ENCODE measurements around the gene ZFYVE9. TPM values are rescaled to one million over a fixed set of nuclear protein-coding genes. Genes with fewer than 3 reads are reported as not detected.

Gene ZFYVE9
- total and polyA plus RNA-seq, 2 of the 8 experiments (the other 6 are each of a cell fraction or from before 2014, with no cell fraction given): 5.8 to 26.5 TPM

DNA sequence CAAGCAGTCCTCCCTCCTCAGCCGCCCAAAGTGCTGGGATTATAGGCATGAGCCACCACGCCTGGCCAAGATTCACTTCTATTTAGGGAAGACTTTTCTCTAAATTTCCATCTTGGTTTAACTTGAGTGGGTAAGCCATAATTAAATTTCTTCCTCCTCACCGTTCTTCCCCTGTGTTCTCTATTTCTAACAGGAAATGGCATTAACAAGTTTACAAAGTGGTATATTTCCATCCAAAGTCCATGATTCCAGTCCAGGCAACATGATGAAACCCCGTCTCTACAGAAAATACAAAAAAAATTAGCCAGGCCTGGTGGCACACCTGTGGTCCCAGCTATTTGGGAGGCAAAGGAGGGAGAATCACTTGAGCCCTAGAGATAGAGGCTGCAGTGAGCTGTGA lies 92.1 kb downstream of the ZFYVE9 start (continued):
- TF ChIP-seq, protein P1, sequence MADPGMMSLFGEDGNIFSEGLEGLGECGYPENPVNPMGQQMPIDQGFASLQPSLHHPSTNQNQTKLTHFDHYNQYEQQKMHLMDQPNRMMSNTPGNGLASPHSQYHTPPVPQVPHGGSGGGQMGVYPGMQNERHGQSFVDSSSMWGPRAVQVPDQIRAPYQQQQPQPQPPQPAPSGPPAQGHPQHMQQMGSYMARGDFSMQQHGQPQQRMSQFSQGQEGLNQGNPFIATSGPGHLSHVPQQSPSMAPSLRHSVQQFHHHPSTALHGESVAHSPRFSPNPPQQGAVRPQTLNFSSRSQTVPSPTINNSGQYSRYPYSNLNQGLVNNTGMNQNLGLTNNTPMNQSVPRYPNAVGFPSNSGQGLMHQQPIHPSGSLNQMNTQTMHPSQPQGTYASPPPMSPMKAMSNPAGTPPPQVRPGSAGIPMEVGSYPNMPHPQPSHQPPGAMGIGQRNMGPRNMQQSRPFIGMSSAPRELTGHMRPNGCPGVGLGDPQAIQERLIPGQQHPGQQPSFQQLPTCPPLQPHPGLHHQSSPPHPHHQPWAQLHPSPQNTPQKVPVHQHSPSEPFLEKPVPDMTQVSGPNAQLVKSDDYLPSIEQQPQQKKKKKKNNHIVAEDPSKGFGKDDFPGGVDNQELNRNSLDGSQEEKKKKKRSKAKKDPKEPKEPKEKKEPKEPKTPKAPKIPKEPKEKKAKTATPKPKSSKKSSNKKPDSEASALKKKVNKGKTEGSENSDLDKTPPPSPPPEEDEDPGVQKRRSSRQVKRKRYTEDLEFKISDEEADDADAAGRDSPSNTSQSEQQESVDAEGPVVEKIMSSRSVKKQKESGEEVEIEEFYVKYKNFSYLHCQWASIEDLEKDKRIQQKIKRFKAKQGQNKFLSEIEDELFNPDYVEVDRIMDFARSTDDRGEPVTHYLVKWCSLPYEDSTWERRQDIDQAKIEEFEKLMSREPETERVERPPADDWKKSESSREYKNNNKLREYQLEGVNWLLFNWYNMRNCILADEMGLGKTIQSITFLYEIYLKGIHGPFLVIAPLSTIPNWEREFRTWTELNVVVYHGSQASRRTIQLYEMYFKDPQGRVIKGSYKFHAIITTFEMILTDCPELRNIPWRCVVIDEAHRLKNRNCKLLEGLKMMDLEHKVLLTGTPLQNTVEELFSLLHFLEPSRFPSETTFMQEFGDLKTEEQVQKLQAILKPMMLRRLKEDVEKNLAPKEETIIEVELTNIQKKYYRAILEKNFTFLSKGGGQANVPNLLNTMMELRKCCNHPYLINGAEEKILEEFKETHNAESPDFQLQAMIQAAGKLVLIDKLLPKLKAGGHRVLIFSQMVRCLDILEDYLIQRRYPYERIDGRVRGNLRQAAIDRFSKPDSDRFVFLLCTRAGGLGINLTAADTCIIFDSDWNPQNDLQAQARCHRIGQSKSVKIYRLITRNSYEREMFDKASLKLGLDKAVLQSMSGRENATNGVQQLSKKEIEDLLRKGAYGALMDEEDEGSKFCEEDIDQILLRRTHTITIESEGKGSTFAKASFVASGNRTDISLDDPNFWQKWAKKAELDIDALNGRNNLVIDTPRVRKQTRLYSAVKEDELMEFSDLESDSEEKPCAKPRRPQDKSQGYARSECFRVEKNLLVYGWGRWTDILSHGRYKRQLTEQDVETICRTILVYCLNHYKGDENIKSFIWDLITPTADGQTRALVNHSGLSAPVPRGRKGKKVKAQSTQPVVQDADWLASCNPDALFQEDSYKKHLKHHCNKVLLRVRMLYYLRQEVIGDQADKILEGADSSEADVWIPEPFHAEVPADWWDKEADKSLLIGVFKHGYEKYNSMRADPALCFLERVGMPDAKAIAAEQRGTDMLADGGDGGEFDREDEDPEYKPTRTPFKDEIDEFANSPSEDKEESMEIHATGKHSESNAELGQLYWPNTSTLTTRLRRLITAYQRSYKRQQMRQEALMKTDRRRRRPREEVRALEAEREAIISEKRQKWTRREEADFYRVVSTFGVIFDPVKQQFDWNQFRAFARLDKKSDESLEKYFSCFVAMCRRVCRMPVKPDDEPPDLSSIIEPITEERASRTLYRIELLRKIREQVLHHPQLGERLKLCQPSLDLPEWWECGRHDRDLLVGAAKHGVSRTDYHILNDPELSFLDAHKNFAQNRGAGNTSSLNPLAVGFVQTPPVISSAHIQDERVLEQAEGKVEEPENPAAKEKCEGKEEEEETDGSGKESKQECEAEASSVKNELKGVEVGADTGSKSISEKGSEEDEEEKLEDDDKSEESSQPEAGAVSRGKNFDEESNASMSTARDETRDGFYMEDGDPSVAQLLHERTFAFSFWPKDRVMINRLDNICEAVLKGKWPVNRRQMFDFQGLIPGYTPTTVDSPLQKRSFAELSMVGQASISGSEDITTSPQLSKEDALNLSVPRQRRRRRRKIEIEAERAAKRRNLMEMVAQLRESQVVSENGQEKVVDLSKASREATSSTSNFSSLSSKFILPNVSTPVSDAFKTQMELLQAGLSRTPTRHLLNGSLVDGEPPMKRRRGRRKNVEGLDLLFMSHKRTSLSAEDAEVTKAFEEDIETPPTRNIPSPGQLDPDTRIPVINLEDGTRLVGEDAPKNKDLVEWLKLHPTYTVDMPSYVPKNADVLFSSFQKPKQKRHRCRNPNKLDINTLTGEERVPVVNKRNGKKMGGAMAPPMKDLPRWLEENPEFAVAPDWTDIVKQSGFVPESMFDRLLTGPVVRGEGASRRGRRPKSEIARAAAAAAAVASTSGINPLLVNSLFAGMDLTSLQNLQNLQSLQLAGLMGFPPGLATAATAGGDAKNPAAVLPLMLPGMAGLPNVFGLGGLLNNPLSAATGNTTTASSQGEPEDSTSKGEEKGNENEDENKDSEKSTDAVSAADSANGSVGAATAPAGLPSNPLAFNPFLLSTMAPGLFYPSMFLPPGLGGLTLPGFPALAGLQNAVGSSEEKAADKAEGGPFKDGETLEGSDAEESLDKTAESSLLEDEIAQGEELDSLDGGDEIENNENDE (IDR thresholded peaks at IDR 0.05; ENCODE audit: insufficient replicate concordance, low read length): no peak
- TF ChIP-seq FOSL1 (IDR thresholded peaks at IDR 0.05; ENCODE audit: insufficient read depth, low read depth, low read length) (no peak), BACH1 (IDR thresholded peaks at IDR 0.05; ENCODE audit: low read length) (no peak), CHD1 (IDR thresholded peaks at IDR 0.05; ENCODE audit: low read depth, low read length) (no peak), SP4 (IDR thresholded peaks at IDR 0.05; ENCODE audit: low read length) (no peak), RBBP5 (IDR thresholded peaks at IDR 0.05; ENCODE audit: borderline replicate concordance, low read depth, low read length) (no peak), SIN3A (conservative IDR thresholded peaks at IDR 0.05 in 1 of 2, IDR thresholded peaks at IDR 0.05 in 1 of 2; ENCODE audit: low read depth in 1 of 2, low read length in 2 of 2) (no peak), MAFK (IDR thresholded peaks at IDR 0.05; ENCODE audit: low read depth, low read length) (no peak)

All from H1 (cell line).